IMR-90 (cell line): Measurements from ENCODE around the gene RING1. TPM values are rescaled to one million over a fixed set of nuclear protein-coding genes. Genes with fewer than 3 reads are reported as not detected.

Experiments
- ATAC-seq: fragments of 200-7000 bp; cut with Tn5 transposase; 2 replicates; pipeline ENCODE4 v1.9.1; 2020; ENCODE audit warnings: low read depth, mild to moderate bottlenecking, moderate library complexity
- BruUV-seq: library from RNA; stranded (reverse); fragments of 400-500 nt; replicated peaks from 2 replicates; lab custom pipeline; 2021; lab: Mats Ljungman, UMichigan
- CTCF ChIA-PET: fragments of 300-600 bp; formaldehyde crosslinking; extraction: SDS; loops from one replicate; lab custom pipeline; 2021; ENCODE audit warnings: antibody characterized with exemption; lab: Yijun Ruan, JAX
- POLR2A ChIA-PET: fragments of 300-600 bp; sonication (Branson Sonifier 250); formaldehyde crosslinking; loops from one replicate; lab custom pipeline; 2022; ENCODE audit warnings: antibody characterized with exemption; ENCODE audit not compliant: unreplicated experiment; lab: Charles Lee
- DNase-seq: peaks from one replicate; pipeline ENCODE4 v3.0.0; 2013
- H2AFZ ChIP-seq: replicated peaks from 2 replicates; pipeline ENCODE3; 2013; ENCODE audit warnings: low read length, mild to moderate bottlenecking; ENCODE audit not compliant: poor library complexity
- H2AK5ac ChIP-seq: 2 replicates; pipeline ENCODE4 v1.6.1; 2013; ENCODE audit warnings: low read depth, low read length, inconsistent platforms
- H2AK9ac ChIP-seq: replicated peaks from 2 replicates; pipeline ENCODE3; 2013; ENCODE audit warnings: mild to moderate bottlenecking, low read depth, low read length, moderate library complexity; ENCODE audit not compliant: poor library complexity
- H2BK120ac ChIP-seq: 2 replicates; pipeline ENCODE4 v1.6.1; 2013; ENCODE audit warnings: low read depth, low read length, inconsistent platforms
- H2BK15ac ChIP-seq: 3 replicates; pipeline ENCODE4 v1.6.1; 2013; ENCODE audit warnings: low read depth, low read length, inconsistent platforms
- H2BK20ac ChIP-seq: 2 replicates; pipeline ENCODE4 v1.6.1; 2013; ENCODE audit warnings: low read depth, mild to moderate bottlenecking, inconsistent platforms, low read length, moderate library complexity
- H2BK5ac ChIP-seq: 2 replicates; pipeline ENCODE4 v1.6.1; 2013; ENCODE audit warnings: mild to moderate bottlenecking, low read depth, low read length, inconsistent platforms; ENCODE audit not compliant: poor library complexity, severe bottlenecking
- H3K14ac ChIP-seq: replicated peaks from 2 replicates; pipeline ENCODE4 v1.6.1; 2013; ENCODE audit warnings: low read depth, low read length, inconsistent platforms
- H3K18ac ChIP-seq: 2 replicates; pipeline ENCODE4 v1.6.1; 2013; ENCODE audit warnings: low read depth, low read length, control low read depth
- H3K23ac ChIP-seq: 2 replicates; pipeline ENCODE4 v1.6.1; 2013; ENCODE audit warnings: low read depth, low read length, inconsistent platforms
- H3K27ac ChIP-seq: 2 replicates; pipeline ENCODE4 v1.5.1; 2013; ENCODE audit warnings: mild to moderate bottlenecking, control low read depth, low read length; ENCODE audit not compliant: insufficient read depth
- H3K27me3 ChIP-seq: 2 replicates; pipeline ENCODE4 v1.6.1; 2013; ENCODE audit warnings: low read length; ENCODE audit not compliant: control insufficient read depth, insufficient read depth
- H3K36me3 ChIP-seq: 2 replicates; pipeline ENCODE4 v1.6.1; 2013; ENCODE audit warnings: low read length, mixed read lengths; ENCODE audit not compliant: control insufficient read depth, insufficient read depth
- H3K4ac ChIP-seq: 2 replicates; pipeline ENCODE4 v1.6.1; 2013; ENCODE audit warnings: low read depth, low read length, inconsistent platforms
- H3K4me1 ChIP-seq: 2 replicates; pipeline ENCODE4 v1.6.1; 2013; ENCODE audit warnings: low read length, mixed read lengths; ENCODE audit not compliant: control insufficient read depth, insufficient read depth
- H3K4me2 ChIP-seq: 2 replicates; pipeline ENCODE4 v1.6.1; 2013; ENCODE audit warnings: low read depth, mild to moderate bottlenecking, control low read depth, low read length, moderate library complexity
- H3K4me3 ChIP-seq: 2 replicates; pipeline ENCODE4 v1.5.1; 2013; ENCODE audit warnings: low read depth, mild to moderate bottlenecking, control low read depth, low read length, moderate library complexity; ENCODE audit not compliant: insufficient read depth
- H3K56ac ChIP-seq: 2 replicates; pipeline ENCODE4 v1.6.1; 2013; ENCODE audit warnings: low read length, inconsistent platforms; ENCODE audit not compliant: insufficient read depth; ENCODE audit errors: extremely low read depth
- H3K79me1 ChIP-seq, 2 experiments: 2 replicates each; pipeline ENCODE4 v1.6.1; 2013; ENCODE audit warnings: low read length in 2 of 2, inconsistent platforms in 1 of 2, low read depth in 1 of 2
- H3K9ac ChIP-seq: 2 replicates; pipeline ENCODE4 v1.6.1; 2013; ENCODE audit warnings: low read depth, low read length, control low read depth
- H3K9me1 ChIP-seq: 2 replicates; pipeline ENCODE4 v1.6.1; 2013; ENCODE audit warnings: low read length, inconsistent platforms; ENCODE audit not compliant: insufficient read depth
- H3K9me3 ChIP-seq: 2 replicates; pipeline ENCODE4 v1.6.1; 2013; ENCODE audit warnings: low read length; ENCODE audit not compliant: control insufficient read depth, insufficient read depth
- H4K20me1 ChIP-seq: 2 replicates; pipeline ENCODE4 v1.6.1; 2013; ENCODE audit warnings: low read length, inconsistent platforms; ENCODE audit not compliant: insufficient read depth
- H4K5ac ChIP-seq: 2 replicates; pipeline ENCODE4 v1.6.1; 2013; ENCODE audit warnings: mild to moderate bottlenecking, low read depth, low read length, control low read depth
- H4K8ac ChIP-seq, 2 experiments: 2 replicates each; pipeline ENCODE4 v1.6.1; 2013; ENCODE audit warnings: low read depth in 2 of 2, low read length in 2 of 2, control low read depth in 1 of 2, inconsistent platforms in 1 of 2
- H4K91ac ChIP-seq: 2 replicates; pipeline ENCODE4 v1.6.1; 2013; ENCODE audit warnings: low read depth, low read length, inconsistent platforms; ENCODE audit not compliant: insufficient read depth
- ELK1 ChIP-seq: fragments of 150-350 bp; IDR thresholded peaks from 2 replicates; pipeline ENCODE4 v1.6.1; 2016; ENCODE audit warnings: low read depth, mild to moderate bottlenecking, low read length, moderate library complexity, borderline replicate concordance
- MAZ ChIP-seq: IDR thresholded peaks from 2 replicates; pipeline ENCODE4 v1.6.1; 2012; ENCODE audit warnings: low read depth, mild to moderate bottlenecking, low read length, improper control_type of control experiment, moderate library complexity, borderline replicate concordance
- NFE2L2 ChIP-seq: fragments of 150-350 bp; IDR thresholded peaks from 2 replicates; pipeline ENCODE4 v1.6.1; 2016; ENCODE audit warnings: low read depth, mild to moderate bottlenecking, low read length
- POLR2A ChIP-seq: IDR thresholded peaks from 2 replicates; pipeline ENCODE4 v1.6.1; 2012; ENCODE audit warnings: mild to moderate bottlenecking, low read depth, low read length
- WGBS, 2 experiments: methylation state at CpG; one replicate each; pipeline versions ENCODE4 v1.1.5 to v1.1.7; 2013; ENCODE audit warnings: missing lambda C conversion rate in 2 of 2; ENCODE audit not compliant: insufficient read length in 1 of 2; ENCODE audit errors: extremely low coverage in 2 of 2; 5-methylcytosine and 5-hydroxymethylcytosine counted together
- dilution Hi-C: fragments of 300-500 bp; cut with HindIII; formaldehyde crosslinking; loops from one replicate; pipeline ENCODE4 v1.14.3; 2018; ENCODE audit warnings: low sequenced_read_pairs; ENCODE audit not compliant: unreplicated experiment
- in situ Hi-C: fragments of 300-500 bp; cut with MboI; formaldehyde crosslinking; loops from 3 replicates; pipeline ENCODE4 v1.14.3; 2019; ENCODE audit warnings: low sequenced_read_pairs, inconsistent platforms, mixed read lengths
- intact Hi-C: fragments of 100-400 bp; cut with micrococcal nuclease; formaldehyde crosslinking; loops from 2 replicates; pipeline ENCODE4 v1.10.0; 2022
- polyA plus RNA-seq, 3 experiments: library from polyadenylated mRNA; depleted of rRNA; stranded (reverse); fragments of >200 nt; gene quantifications; 2 replicates each; pipeline ENCODE4 v1.2.3, GENCODE V29; 2012; ENCODE audit warnings: low replicate concordance in 1 of 3
- total RNA-seq: library from RNA; depleted of rRNA; stranded (reverse); fragments of >200 nt; gene quantifications from 2 replicates; pipeline ENCODE4 v1.2.3, GENCODE V29; 2012

Gene RING1
- total and polyA plus RNA-seq, 2 of the 4 experiments (the other 2 are of a cell fraction), result 14.9 to 40.8 TPM

DNA sequence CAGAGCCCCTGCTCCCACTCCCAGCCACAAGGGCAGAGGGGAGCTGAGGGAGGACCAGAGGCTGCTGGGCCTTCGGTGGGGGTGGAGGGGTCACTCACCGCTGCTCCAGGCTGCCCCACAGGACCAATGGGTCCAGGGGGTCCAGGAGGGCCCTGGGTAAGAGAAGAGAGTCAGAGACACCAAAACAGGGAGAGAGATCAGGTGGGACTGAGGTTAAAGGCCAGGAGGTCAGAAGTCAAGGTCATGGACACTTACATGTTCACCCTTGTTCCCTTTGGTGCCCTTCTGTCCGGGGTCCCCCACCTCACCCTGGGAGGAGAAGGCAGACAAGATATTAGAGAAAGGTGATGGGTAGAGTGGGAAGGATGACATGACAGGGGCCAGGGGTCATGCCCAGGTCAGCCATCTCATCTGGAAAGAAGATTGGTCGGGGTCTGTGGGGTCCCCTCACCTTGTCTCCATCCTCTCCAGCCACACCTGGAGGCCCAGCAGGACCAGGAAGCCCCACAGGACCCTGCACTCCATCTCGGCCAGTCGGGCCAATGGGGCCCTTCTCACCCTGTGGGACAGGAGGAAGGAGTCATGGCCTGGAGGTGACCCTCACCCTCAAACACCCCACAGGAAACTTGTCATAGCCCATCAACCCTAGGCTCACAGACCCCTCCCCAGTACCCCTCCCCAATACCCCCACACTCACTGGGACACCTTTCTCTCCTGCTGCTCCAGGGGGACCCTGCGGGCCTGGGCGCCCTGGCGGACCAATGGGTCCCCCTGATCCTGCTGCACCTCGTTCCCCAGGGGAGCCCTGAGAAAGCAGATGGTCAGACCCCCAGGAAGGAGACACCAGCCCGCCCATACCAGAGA is 37.1 kb upstream of the RING1 start:
- ATAC-seq, result no peak
- DNase-seq, result no peak

More for the DNA sequence above, 37.1 kb upstream of the RING1 start:
- ChIA-PET CTCF (no interaction called here), POLR2A (no interaction called here)
- intact Hi-C loops, result no loop called here
- H3K14ac ChIP-seq, result no peak overlapping the region
- H3K4ac ChIP-seq, result no peak overlapping the region
- no peaks in the 10 kb centered on the region for H3K9me3 ChIP-seq
- no peak overlapping the region for H2BK20ac ChIP-seq
- no peak overlapping the region for H2BK120ac ChIP-seq
- no peaks in the 10 kb centered on the region for H4K20me1 ChIP-seq
- WGBS, 2 experiments, result 87% methylated on average over 4 of the region's 11 CpGs; no CpG with 5 or more reads in 1 of the 2 experiments
- no peak overlapping the region for H2AK9ac ChIP-seq
- H3K9ac ChIP-seq, result no peak overlapping the region
- no peak overlapping the region for H2AFZ ChIP-seq
- no peak overlapping the region for H4K8ac ChIP-seq
- no peak overlapping the region for H2BK5ac ChIP-seq
- no peak overlapping the region for H3K27ac ChIP-seq
- peaks cover 13% of the 10 kb centered on the region; the same call in 1 of the 2 replicates for H3K27me3 ChIP-seq
- H2BK15ac ChIP-seq, result no peak overlapping the region
- TF ChIP-seq NFE2L2 (no peak), ELK1 (no peak), POLR2A (no peak), MAZ (no peak)
- H3K36me3 ChIP-seq, result no peaks in the 10 kb centered on the region
- H4K5ac ChIP-seq, result no peak overlapping the region
- no peak overlapping the region for H3K4me2 ChIP-seq
- H2AK5ac ChIP-seq, result no peak overlapping the region
- in situ Hi-C loops, result no loop called here
- no peaks in the 10 kb centered on the region for H3K79me1 ChIP-seq
- H3K56ac ChIP-seq, result no peak overlapping the region
- H3K18ac ChIP-seq, result no peak overlapping the region
- H3K4me3 ChIP-seq, result no peak overlapping the region
- H3K9me1 ChIP-seq, result no peaks in the 10 kb centered on the region
- no TSS peak for BruUV-seq
- H3K4me1 ChIP-seq, result no peaks in the 10 kb centered on the region
- H3K23ac ChIP-seq, result no peak overlapping the region
- H4K91ac ChIP-seq, result no peak overlapping the region
- dilution Hi-C loops, result no loop called here
